HepG2 (cell line): ENCODE data around the gene SPP1. TPM values are rescaled to one million over a fixed set of nuclear protein-coding genes. Genes with fewer than 3 reads are reported as not detected.
A peak's percentile ranks its signal among the peaks of the same experiment; 100 is the strongest.

Source experiments
- GFI1 ChIP-seq: sonication (generic); formaldehyde crosslinking; IDR thresholded peaks from 2 replicates; pipeline ENCODE4 v1.5.0; 2020; ENCODE audit warnings: missing genetic modification reagents, mild to moderate bottlenecking, borderline replicate concordance
- HOXA3 ChIP-seq: sonication (generic); formaldehyde crosslinking; IDR thresholded peaks from 2 replicates; pipeline ENCODE4 v1.5.0; 2020; ENCODE audit warnings: missing genetic modification reagents
- KDM2A ChIP-seq: sonication (generic); formaldehyde crosslinking; IDR thresholded peaks from 2 replicates; pipeline ENCODE4 v1.4.0; 2020; ENCODE audit warnings: low read depth, missing genetic modification reagents, borderline replicate concordance
- MATR3 ChIP-seq: sonication (generic); formaldehyde crosslinking; IDR thresholded peaks from 2 replicates; pipeline ENCODE4 v1.4.0; 2020; ENCODE audit warnings: missing genetic modification reagents
- PTBP1 ChIP-seq: fragments of 200-400 bp; formaldehyde crosslinking; IDR thresholded peaks from 2 replicates; pipeline ENCODE4 v1.6.1; 2018; ENCODE audit warnings: low read length, low read depth; ENCODE audit not compliant: poor library complexity, severe bottlenecking
- XRCC5 ChIP-seq: fragments of 200-400 bp; formaldehyde crosslinking; optimal IDR thresholded peaks from 2 replicates; pipeline ENCODE3; 2017; ENCODE audit warnings: mild to moderate bottlenecking, low read length
- ZNF329 ChIP-seq: sonication (generic); formaldehyde crosslinking; IDR thresholded peaks from 2 replicates; pipeline ENCODE4 v1.9.0; 2021; ENCODE audit warnings: low read depth, mild to moderate bottlenecking, missing genetic modification reagents
- ZNF451 ChIP-seq: sonication (generic); formaldehyde crosslinking; IDR thresholded peaks from 2 replicates; pipeline ENCODE4 v1.5.0; 2020; ENCODE audit warnings: mild to moderate bottlenecking, missing genetic modification reagents
- polyA plus RNA-seq, 8 experiments: library from polyadenylated mRNA; depleted of rRNA in 3 of 8; stranded (reverse) in 7 of 8; unstranded in 1 of 8; fragments of >200 nt; fragmentation: Illumina TruSeq in 4 of 8; extraction: Trizol in 4 of 8; gene quantifications; 2 replicates each; pipeline versions ENCODE4 v1.2.1 to v1.2.3, GENCODE V29; 2011 to 2016; ENCODE audit warnings: low read depth in 4 of 8, missing spikeins in 1 of 8, mixed read lengths in 1 of 8; ENCODE audit not compliant: insufficient read depth in 1 of 8
- total RNA-seq, 5 experiments: library from RNA; depleted of rRNA; stranded (reverse); fragments of >200 nt; fragmentation: Illumina TruSeq; extraction: Trizol; gene quantifications; 2 replicates each; pipeline ENCODE4 v1.2.3, GENCODE V29; 2016; ENCODE audit warnings: low read depth in 1 of 5
- TF ChIP-seq, protein P1 (sequence below): sonication (generic); formaldehyde crosslinking; IDR thresholded peaks from 2 replicates; pipeline ENCODE4 v1.4.0; 2020; ENCODE audit warnings: missing genetic modification reagents, borderline replicate concordance
- TF ChIP-seq, protein P2 (sequence below): sonication (generic); formaldehyde crosslinking; IDR thresholded peaks from 2 replicates; pipeline ENCODE4 v1.4.0; 2020; ENCODE audit warnings: missing genetic modification reagents, low read depth, mild to moderate bottlenecking, borderline replicate concordance
- TF ChIP-seq, protein P3 (sequence below): sonication (generic); formaldehyde crosslinking; IDR thresholded peaks from 2 replicates; pipeline ENCODE4 v1.4.0; 2020; ENCODE audit warnings: missing genetic modification reagents
- TF ChIP-seq, protein P4 (sequence below): sonication (generic); formaldehyde crosslinking; IDR thresholded peaks from 2 replicates; pipeline ENCODE4 v1.5.1; 2020; ENCODE audit warnings: missing genetic modification reagents, mild to moderate bottlenecking, borderline replicate concordance
- TF ChIP-seq, protein P5 (sequence below): sonication (generic); formaldehyde crosslinking; IDR thresholded peaks from 2 replicates; pipeline ENCODE4 v1.5.1; 2020; ENCODE audit warnings: mild to moderate bottlenecking, missing genetic modification reagents, moderate library complexity

SPP1 gene
- total and polyA plus RNA-seq, 2 of the 13 experiments (the other 11 are each of a cell fraction or from before 2014, with no cell fraction given) = 682 to 788 TPM

DNA sequence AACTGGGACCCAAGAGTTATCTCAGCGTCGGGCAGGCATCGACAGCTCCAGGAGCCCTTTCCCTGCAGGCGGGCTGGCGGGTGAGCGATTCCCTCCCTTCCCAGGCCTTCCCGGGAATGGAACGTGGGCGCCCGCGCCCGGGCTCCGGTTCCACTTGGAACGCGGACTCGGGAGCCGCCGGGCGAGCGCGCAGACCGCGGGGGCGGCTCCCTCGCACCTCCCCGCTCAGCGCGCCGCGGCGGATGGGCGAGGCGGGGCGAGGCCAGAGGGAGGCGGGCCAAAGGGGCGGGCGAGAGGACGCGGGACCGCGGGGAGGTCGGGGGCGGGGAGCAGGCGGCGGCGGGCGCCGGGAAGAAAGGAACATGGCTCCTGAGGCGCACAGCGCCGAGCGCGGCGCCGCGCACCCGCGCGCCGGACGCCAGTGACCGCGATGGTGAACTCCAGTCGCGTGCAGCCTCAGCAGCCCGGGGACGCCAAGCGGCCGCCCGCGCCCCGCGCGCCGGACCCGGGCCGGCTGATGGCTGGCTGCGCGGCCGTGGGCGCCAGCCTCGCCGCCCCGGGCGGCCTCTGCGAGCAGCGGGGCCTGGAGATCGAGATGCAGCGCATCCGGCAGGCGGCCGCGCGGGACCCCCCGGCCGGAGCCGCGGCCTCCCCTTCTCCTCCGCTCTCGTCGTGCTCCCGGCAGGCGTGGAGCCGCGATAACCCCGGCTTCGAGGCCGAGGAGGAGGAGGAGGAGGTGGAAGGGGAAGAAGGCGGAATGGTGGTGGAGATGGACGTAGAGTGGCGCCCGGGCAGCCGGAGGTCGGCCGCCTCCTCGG lies 32.0 kb downstream of the SPP1 start, which contains the start of gene PKD2 (continued):
- TF ChIP-seq, protein P1, sequence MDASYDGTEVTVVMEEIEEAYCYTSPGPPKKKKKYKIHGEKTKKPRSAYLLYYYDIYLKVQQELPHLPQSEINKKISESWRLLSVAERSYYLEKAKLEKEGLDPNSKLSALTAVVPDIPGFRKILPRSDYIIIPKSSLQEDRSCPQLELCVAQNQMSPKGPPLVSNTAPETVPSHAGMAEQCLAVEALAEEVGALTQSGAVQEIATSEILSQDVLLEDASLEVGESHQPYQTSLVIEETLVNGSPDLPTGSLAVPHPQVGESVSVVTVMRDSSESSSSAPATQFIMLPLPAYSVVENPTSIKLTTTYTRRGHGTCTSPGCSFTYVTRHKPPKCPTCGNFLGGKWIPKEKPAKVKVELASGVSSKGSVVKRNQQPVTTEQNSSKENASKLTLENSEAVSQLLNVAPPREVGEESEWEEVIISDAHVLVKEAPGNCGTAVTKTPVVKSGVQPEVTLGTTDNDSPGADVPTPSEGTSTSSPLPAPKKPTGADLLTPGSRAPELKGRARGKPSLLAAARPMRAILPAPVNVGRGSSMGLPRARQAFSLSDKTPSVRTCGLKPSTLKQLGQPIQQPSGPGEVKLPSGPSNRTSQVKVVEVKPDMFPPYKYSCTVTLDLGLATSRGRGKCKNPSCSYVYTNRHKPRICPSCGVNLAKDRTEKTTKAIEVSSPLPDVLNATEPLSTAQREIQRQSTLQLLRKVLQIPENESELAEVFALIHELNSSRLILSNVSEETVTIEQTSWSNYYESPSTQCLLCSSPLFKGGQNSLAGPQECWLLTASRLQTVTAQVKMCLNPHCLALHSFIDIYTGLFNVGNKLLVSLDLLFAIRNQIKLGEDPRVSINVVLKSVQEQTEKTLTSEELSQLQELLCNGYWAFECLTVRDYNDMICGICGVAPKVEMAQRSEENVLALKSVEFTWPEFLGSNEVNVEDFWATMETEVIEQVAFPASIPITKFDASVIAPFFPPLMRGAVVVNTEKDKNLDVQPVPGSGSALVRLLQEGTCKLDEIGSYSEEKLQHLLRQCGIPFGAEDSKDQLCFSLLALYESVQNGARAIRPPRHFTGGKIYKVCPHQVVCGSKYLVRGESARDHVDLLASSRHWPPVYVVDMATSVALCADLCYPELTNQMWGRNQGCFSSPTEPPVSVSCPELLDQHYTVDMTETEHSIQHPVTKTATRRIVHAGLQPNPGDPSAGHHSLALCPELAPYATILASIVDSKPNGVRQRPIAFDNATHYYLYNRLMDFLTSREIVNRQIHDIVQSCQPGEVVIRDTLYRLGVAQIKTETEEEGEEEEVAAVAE = no peak
- TF ChIP-seq, protein P2, sequence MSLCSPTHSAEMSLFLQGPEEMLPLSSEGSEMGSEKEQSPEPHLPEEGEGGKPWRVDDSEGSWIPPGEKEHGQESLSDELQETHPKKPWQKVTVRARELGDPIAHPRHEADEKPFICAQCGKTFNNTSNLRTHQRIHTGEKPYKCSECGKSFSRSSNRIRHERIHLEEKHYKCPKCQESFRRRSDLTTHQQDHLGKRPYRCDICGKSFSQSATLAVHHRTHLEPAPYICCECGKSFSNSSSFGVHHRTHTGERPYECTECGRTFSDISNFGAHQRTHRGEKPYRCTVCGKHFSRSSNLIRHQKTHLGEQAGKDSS (CRISPR knock-in tag) = peak; percentile 59; the same call in 1 of the 2 replicates
- 0 out of 2 replicates have a peak, but pooled peaks have one; percentile 23 for TF ChIP-seq KDM2A (CRISPR knock-in tag)
- TF ChIP-seq GFI1 (CRISPR knock-in tag) = no peak
- TF ChIP-seq ZNF329 (CRISPR knock-in tag) = no peak
- peak; percentile 6 for TF ChIP-seq XRCC5
- no peak for TF ChIP-seq PTBP1
- no peak for TF ChIP-seq MATR3
- TF ChIP-seq, protein P3, sequence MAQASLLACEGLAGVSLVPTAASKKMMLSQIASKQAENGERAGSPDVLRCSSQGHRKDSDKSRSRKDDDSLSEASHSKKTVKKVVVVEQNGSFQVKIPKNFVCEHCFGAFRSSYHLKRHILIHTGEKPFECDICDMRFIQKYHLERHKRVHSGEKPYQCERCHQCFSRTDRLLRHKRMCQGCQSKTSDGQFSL (CRISPR knock-in tag) = no peak
- TF ChIP-seq, protein P4, sequence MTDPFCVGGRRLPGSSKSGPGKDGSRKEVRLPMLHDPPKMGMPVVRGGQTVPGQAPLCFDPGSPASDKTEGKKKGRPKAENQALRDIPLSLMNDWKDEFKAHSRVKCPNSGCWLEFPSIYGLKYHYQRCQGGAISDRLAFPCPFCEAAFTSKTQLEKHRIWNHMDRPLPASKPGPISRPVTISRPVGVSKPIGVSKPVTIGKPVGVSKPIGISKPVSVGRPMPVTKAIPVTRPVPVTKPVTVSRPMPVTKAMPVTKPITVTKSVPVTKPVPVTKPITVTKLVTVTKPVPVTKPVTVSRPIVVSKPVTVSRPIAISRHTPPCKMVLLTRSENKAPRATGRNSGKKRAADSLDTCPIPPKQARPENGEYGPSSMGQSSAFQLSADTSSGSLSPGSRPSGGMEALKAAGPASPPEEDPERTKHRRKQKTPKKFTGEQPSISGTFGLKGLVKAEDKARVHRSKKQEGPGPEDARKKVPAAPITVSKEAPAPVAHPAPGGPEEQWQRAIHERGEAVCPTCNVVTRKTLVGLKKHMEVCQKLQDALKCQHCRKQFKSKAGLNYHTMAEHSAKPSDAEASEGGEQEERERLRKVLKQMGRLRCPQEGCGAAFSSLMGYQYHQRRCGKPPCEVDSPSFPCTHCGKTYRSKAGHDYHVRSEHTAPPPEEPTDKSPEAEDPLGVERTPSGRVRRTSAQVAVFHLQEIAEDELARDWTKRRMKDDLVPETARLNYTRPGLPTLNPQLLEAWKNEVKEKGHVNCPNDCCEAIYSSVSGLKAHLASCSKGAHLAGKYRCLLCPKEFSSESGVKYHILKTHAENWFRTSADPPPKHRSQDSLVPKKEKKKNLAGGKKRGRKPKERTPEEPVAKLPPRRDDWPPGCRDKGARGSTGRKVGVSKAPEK (CRISPR knock-in tag) = no peak
- TF ChIP-seq HOXA3 = peak; percentile 52; the same call in 1 of the 2 replicates
- TF ChIP-seq, protein P5, sequence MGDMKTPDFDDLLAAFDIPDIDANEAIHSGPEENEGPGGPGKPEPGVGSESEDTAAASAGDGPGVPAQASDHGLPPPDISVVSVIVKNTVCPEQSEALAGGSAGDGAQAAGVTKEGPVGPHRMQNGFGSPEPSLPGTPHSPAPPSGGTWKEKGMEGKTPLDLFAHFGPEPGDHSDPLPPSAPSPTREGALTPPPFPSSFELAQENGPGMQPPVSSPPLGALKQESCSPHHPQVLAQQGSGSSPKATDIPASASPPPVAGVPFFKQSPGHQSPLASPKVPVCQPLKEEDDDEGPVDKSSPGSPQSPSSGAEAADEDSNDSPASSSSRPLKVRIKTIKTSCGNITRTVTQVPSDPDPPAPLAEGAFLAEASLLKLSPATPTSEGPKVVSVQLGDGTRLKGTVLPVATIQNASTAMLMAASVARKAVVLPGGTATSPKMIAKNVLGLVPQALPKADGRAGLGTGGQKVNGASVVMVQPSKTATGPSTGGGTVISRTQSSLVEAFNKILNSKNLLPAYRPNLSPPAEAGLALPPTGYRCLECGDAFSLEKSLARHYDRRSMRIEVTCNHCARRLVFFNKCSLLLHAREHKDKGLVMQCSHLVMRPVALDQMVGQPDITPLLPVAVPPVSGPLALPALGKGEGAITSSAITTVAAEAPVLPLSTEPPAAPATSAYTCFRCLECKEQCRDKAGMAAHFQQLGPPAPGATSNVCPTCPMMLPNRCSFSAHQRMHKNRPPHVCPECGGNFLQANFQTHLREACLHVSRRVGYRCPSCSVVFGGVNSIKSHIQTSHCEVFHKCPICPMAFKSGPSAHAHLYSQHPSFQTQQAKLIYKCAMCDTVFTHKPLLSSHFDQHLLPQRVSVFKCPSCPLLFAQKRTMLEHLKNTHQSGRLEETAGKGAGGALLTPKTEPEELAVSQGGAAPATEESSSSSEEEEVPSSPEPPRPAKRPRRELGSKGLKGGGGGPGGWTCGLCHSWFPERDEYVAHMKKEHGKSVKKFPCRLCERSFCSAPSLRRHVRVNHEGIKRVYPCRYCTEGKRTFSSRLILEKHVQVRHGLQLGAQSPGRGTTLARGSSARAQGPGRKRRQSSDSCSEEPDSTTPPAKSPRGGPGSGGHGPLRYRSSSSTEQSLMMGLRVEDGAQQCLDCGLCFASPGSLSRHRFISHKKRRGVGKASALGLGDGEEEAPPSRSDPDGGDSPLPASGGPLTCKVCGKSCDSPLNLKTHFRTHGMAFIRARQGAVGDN (CRISPR knock-in tag) = peak; percentile 71
- TF ChIP-seq ZNF451 (CRISPR knock-in tag) = peak; percentile 81; the same call in 1 of the 2 replicates
